Neural progenitor cell (in vitro differentiated cells): ENCODE data around the gene PAPLN. TPM values are rescaled to one million over a fixed set of nuclear protein-coding genes. Genes with fewer than 3 reads are reported as not detected.

Experiments used
- DNase-seq: peaks from one replicate; pipeline ENCODE4 v3.0.0-alpha.2; 2016; ENCODE audit warnings: low spot score
- H2AFZ ChIP-seq: fragments of 200-600 bp; sonication (generic); replicated peaks from 2 replicates; pipeline ENCODE4 v1.6.1; 2016; ENCODE audit warnings: antibody characterized with exemption
- H3F3A ChIP-seq: fragments of 200-600 bp; sonication (generic); 2 replicates; pipeline ENCODE4 v1.6.1; 2016; ENCODE audit warnings: antibody characterized with exemption, low read depth
- H3K27ac ChIP-seq: fragments of 200-600 bp; sonication (generic); 2 replicates; pipeline ENCODE4 v1.5.1; 2016; ENCODE audit warnings: mild to moderate bottlenecking
- H3K27me3 ChIP-seq: fragments of 200-600 bp; sonication (generic); 2 replicates; pipeline ENCODE4 v1.6.1; 2016; ENCODE audit warnings: mild to moderate bottlenecking, moderate library complexity
- H3K36me3 ChIP-seq: fragments of 200-600 bp; sonication (generic); 2 replicates; pipeline ENCODE4 v1.5.1; 2016
- H3K4me1 ChIP-seq: fragments of 200-600 bp; sonication (generic); 2 replicates; pipeline ENCODE4 v1.6.1; 2016; ENCODE audit warnings: mixed run types
- H3K4me2 ChIP-seq: fragments of 200-600 bp; sonication (generic); 2 replicates; pipeline ENCODE4 v1.6.1; 2016
- H3K4me3 ChIP-seq: fragments of 200-600 bp; sonication (generic); 2 replicates; pipeline ENCODE4 v1.5.1; 2016
- H3K79me2 ChIP-seq: fragments of 200-600 bp; sonication (generic); 2 replicates; pipeline ENCODE4 v1.6.1; 2016; ENCODE audit warnings: low read depth
- H3K9ac ChIP-seq: fragments of 200-600 bp; sonication (generic); 2 replicates; pipeline ENCODE4 v1.6.1; 2016
- H3K9me3 ChIP-seq: fragments of 200-600 bp; sonication (generic); 2 replicates; pipeline ENCODE4 v1.5.1; 2016; ENCODE audit warnings: low read depth
- H4K20me1 ChIP-seq: fragments of 200-600 bp; sonication (generic); 2 replicates; pipeline ENCODE4 v1.6.1; 2016; ENCODE audit warnings: low read depth
- H3K27ac Mint-ChIP-seq: 3 replicates; pipeline ENCODE4 v1.8.0; 2021; ENCODE audit warnings: mixed read lengths
- H3K27me3 Mint-ChIP-seq: 2 replicates; pipeline ENCODE4 v1.8.0; 2022; ENCODE audit warnings: low read depth, mild to moderate bottlenecking, inconsistent platforms, moderate library complexity, mixed read lengths; ENCODE audit not compliant: insufficient read depth
- H3K36me3 Mint-ChIP-seq: 3 replicates; pipeline ENCODE4 v1.8.0; 2021; ENCODE audit warnings: mixed read lengths
- H3K4me1 Mint-ChIP-seq: 3 replicates; pipeline ENCODE4 v1.8.0; 2021; ENCODE audit warnings: mixed read lengths
- H3K4me3 Mint-ChIP-seq: 3 replicates; pipeline ENCODE4 v1.8.0; 2021; ENCODE audit warnings: mild to moderate bottlenecking, moderate library complexity, mixed read lengths
- H3K9me3 Mint-ChIP-seq: 3 replicates; pipeline ENCODE4 v1.8.0; 2020; ENCODE audit warnings: mixed read lengths
- CTCF ChIP-seq: fragments of 200-600 bp; sonication (generic); IDR thresholded peaks from 2 replicates; pipeline ENCODE4 v1.5.1; 2017; ENCODE audit warnings: antibody characterized with exemption, mild to moderate bottlenecking
- EZH2 ChIP-seq: fragments of 200-600 bp; sonication (generic); IDR thresholded peaks from 2 replicates; pipeline ENCODE4 v1.6.1; 2017; ENCODE audit warnings: antibody characterized with exemption, mild to moderate bottlenecking, moderate library complexity
- EZH2phosphoT487 ChIP-seq: fragments of 200-600 bp; sonication (generic); IDR thresholded peaks from 2 replicates; pipeline ENCODE4 v1.6.1; 2017; ENCODE audit warnings: antibody characterized with exemption
- total RNA-seq: library from RNA; depleted of rRNA; stranded (reverse); fragments of >200 nt; gene quantifications from 2 replicates; pipeline ENCODE4 v1.2.3, GENCODE V29; 2015; ENCODE audit warnings: low replicate concordance

PAPLN gene
- total RNA-seq, 1 donor from 2014 or later: 17.3 TPM

DNA sequence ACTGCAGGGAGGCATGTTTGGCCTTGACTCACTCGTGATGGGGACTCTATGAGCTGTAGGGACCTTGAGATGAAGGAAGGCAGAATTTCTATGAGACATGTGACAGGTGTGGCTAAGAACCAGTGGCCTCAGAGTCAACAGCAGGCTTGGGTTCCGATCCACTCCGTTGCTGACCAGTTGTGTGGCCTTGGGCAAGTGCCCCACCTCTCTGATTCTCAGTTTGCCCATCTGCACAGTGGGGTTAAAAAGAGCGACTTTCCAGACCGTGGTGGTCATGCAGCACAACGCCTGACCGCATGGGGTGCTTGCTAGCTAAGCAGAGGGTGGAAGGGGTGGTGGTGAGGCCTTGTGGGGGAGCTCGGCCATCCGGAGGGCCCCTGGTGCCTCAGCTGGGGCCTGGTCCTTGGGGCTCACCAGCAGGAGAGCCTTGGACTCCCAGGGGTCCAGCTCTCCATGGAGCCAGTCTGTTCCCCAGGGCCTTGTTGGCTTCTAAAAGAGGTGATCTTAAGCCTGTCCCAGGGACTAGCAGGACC is 18.5 kb downstream of the PAPLN start:
- Mint-ChIP-seq H3K4me3 (no peak overlapping the region), H3K36me3 (no peaks in the 10 kb centered on the region), H3K4me1 (peaks cover 5% of the 10 kb centered on the region), H3K27ac (no peak overlapping the region), H3K27me3 (no peaks in the 10 kb centered on the region), H3K9me3 (no peaks in the 10 kb centered on the region)
- Histone ChIP-seq H3K4me1 (no peaks in the 10 kb centered on the region), H3K36me3 (no peaks in the 10 kb centered on the region), H3K9ac (no peak overlapping the region), H3K79me2 (no peaks in the 10 kb centered on the region), H3F3A (no peaks in the 10 kb centered on the region), H3K27me3 (no peaks in the 10 kb centered on the region), H3K9me3 (no peaks in the 10 kb centered on the region), H3K4me3 (no peak overlapping the region), H4K20me1 (no peaks in the 10 kb centered on the region), H2AFZ (no peak overlapping the region), H3K27ac (no peak overlapping the region), H3K4me2 (no peak overlapping the region)
- DNase-seq: no peak
- no peak for TF ChIP-seq EZH2
- TF ChIP-seq CTCF: no peak
- TF ChIP-seq EZH2phosphoT487: no peak

GRCh38 chr14:73258076-73258475 is 20.8 kb downstream of the PAPLN start:
- no peak for DNase-seq
- H3K27me3 Mint-ChIP-seq: no peaks in the 10 kb centered on the region
- H3K36me3 Mint-ChIP-seq: no peaks in the 10 kb centered on the region
- H3K4me1 Mint-ChIP-seq: peaks cover 8% of the 10 kb centered on the region
- no peak overlapping the region for H3K4me3 Mint-ChIP-seq
- no peak overlapping the region for H3K27ac Mint-ChIP-seq
- no peak overlapping the region for H2AFZ ChIP-seq
- no peaks in the 10 kb centered on the region for H3K79me2 ChIP-seq
- H3K4me1 ChIP-seq: no peaks in the 10 kb centered on the region
- H3K9me3 ChIP-seq: no peaks in the 10 kb centered on the region
- H4K20me1 ChIP-seq: no peaks in the 10 kb centered on the region
- no peaks in the 10 kb centered on the region for H3K9me3 Mint-ChIP-seq
- H3F3A ChIP-seq: no peaks in the 10 kb centered on the region
- no peak overlapping the region for H3K9ac ChIP-seq
- no peaks in the 10 kb centered on the region for H3K27me3 ChIP-seq
- no peaks in the 10 kb centered on the region for H3K36me3 ChIP-seq
- TF ChIP-seq EZH2phosphoT487 (no peak), CTCF (no peak), EZH2 (no peak)
- no peak overlapping the region for H3K27ac ChIP-seq
- no peak overlapping the region for H3K4me3 ChIP-seq
- no peak overlapping the region for H3K4me2 ChIP-seq

DNA sequence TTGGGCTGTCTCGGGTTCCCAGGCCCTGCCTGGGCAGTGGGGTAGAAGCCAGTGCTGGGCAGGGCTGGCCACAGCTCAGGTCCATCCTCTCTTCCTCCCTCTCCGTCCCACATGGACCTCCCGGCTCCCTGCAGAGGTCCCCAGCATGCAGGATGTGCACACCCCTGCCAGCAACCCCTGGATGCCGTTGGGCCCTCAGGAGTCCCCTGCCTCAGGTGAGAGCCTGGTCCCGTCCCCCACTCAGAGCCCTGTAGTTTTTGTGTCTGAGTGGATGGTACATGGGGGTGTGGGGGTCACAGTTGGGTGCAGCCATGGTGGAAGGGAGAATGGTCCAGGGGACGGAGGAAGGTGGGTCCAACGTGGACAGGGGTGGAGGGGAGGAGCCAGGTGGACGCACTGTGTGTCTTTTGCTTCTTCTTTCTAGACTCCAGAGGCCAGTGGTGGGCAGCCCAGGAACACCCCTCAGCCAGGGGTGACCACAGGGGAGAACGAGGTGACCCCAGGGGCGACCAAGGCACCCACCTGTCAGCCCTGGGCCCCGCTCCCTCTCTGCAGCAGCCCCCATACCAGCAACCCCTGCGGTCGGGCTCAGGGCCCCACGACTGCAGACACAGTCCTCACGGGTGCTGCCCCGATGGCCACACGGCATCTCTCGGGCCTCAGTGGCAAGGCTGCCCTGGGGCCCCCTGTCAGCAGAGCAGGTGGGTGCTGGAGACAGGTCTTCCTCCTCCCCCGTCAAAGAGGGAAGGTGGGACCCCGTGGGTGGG is 21.7 kb downstream of the PAPLN start:
- Mint-ChIP-seq H3K4me3 (no peak overlapping the region), H3K9me3 (no peaks in the 10 kb centered on the region), H3K27ac (no peak overlapping the region), H3K36me3 (no peaks in the 10 kb centered on the region), H3K4me1 (peaks cover 8% of the 10 kb centered on the region), H3K27me3 (no peaks in the 10 kb centered on the region)
- TF ChIP-seq EZH2: no peak
- TF ChIP-seq EZH2phosphoT487: no peak
- TF ChIP-seq CTCF: no peak
- no peak overlapping the region for H3K4me2 ChIP-seq
- H3K9me3 ChIP-seq: no peaks in the 10 kb centered on the region
- H3K27me3 ChIP-seq: no peaks in the 10 kb centered on the region
- H3F3A ChIP-seq: no peaks in the 10 kb centered on the region
- no peaks in the 10 kb centered on the region for H3K4me1 ChIP-seq
- no peak overlapping the region for H3K9ac ChIP-seq
- no peaks in the 10 kb centered on the region for H4K20me1 ChIP-seq
- no peaks in the 10 kb centered on the region for H3K79me2 ChIP-seq
- H2AFZ ChIP-seq: no peak overlapping the region
- no peak overlapping the region for H3K27ac ChIP-seq
- H3K36me3 ChIP-seq: no peaks in the 10 kb centered on the region
- no peak overlapping the region for H3K4me3 ChIP-seq
- DNase-seq: no peak
